ENCODE results near the gene AURKA.

AURKA gene

DNA sequence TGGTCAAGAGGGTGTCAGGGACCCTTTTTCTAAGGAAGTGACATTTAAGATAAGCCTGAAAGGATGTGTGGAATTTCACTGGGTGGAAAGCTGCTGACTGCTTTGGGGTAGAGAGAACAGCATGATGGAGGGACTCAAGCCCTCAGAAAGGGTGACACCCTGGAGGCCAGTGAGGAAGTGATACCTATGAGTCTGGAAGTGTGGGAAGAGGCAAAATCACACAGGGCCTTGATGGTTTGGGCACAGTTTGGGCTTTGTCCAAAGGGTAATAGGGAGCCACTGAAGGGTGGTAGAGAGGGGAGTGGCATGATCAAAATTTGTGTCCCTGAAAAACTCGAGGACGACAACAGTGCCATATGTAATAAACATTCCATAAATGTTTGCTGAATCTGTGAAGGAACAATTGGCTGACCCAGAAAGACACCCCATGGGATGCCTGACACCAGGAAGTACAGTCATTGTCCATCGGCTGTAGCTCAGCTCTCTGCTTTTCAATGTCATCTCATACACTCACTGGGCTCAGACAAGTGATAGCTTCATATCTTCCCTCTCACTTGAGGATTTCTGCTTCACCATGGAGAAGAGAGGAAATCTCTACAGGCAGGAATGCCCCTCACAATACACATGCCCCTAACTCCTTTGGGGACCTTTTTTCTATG, 41.3 kb upstream of the AURKA start:
- DNase-seq (ENCODE audit: low read depth): no peak
- H3K4me3 ChIP-seq (ENCODE audit: low read length): no peak overlapping the region
- TF ChIP-seq, protein P1, sequence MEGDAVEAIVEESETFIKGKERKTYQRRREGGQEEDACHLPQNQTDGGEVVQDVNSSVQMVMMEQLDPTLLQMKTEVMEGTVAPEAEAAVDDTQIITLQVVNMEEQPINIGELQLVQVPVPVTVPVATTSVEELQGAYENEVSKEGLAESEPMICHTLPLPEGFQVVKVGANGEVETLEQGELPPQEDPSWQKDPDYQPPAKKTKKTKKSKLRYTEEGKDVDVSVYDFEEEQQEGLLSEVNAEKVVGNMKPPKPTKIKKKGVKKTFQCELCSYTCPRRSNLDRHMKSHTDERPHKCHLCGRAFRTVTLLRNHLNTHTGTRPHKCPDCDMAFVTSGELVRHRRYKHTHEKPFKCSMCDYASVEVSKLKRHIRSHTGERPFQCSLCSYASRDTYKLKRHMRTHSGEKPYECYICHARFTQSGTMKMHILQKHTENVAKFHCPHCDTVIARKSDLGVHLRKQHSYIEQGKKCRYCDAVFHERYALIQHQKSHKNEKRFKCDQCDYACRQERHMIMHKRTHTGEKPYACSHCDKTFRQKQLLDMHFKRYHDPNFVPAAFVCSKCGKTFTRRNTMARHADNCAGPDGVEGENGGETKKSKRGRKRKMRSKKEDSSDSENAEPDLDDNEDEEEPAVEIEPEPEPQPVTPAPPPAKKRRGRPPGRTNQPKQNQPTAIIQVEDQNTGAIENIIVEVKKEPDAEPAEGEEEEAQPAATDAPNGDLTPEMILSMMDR (conservative IDR thresholded peaks at IDR 0.05; ENCODE audit: low read depth, low read length): no peak

DNA sequence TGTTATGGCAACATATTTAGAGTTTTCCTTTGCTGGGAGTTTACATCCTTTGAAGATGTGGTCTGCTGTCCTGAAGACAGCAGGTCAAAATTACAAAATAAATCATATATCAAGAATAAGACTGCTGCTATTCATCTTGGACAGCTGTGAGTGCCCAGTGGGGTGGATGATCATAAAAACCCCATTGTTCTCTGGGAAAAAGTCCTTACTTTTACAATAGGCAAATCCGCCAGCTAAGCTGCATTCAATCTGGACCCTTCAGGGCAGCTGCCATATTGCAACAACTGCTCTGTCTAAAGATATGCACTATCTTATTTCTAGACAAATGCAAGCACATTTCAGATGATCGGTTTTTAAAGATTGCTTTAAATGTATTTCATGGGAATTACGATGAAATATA, 39.5 kb upstream of the AURKA start:
- TF ChIP-seq, protein P1 (conservative IDR thresholded peaks at IDR 0.05; ENCODE audit: low read depth, low read length): no peak
- DNase-seq (ENCODE audit: low read depth): no peak
- H3K4me3 ChIP-seq (ENCODE audit: low read length): no peak overlapping the region

DNA sequence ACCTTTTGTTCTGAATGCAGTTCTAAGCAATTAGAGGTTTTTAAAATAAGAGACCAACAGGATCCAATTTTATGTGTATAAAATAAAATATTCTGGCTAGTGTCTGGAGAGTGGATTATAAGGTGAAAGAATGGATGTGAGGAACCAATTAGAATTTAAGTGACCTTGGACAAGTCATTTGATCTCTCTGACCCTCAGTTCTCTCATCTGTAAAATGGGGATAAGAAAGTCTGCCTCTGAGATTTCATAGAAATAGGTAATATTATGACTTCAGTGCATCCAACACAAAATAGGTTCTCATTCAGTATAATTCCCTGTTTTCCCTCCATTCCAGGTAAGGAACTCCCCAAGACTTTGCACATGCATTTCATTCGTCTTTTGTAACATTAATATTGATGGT, 38.9 kb upstream of the AURKA start:
- H3K4me3 ChIP-seq (ENCODE audit: low read length): no peak overlapping the region
- DNase-seq (ENCODE audit: low read depth): no peak
- TF ChIP-seq, protein P1 (conservative IDR thresholded peaks at IDR 0.05; ENCODE audit: low read depth, low read length): no peak

DNA sequence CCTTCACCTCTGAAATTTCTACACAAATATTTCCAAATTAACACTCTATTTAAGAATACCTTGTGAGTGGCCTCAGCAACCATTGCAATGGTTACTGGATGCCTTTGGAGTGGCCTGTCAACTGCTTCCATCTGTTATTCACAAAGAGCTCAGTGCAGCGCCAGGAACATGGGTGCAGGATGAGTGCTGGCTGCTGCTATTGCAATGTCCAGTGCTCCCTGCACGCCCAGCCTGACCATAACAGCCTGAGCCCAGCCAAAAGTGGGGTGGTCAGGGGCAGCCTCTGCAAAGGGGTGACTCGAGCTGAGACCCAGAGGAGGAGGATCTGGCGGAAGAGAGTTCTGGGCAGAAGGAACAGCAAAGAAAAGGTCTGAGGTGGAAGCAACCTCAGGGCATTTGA, 38.4 kb upstream of the AURKA start:
- TF ChIP-seq, protein P1 (conservative IDR thresholded peaks at IDR 0.05; ENCODE audit: low read depth, low read length): no peak

DNA sequence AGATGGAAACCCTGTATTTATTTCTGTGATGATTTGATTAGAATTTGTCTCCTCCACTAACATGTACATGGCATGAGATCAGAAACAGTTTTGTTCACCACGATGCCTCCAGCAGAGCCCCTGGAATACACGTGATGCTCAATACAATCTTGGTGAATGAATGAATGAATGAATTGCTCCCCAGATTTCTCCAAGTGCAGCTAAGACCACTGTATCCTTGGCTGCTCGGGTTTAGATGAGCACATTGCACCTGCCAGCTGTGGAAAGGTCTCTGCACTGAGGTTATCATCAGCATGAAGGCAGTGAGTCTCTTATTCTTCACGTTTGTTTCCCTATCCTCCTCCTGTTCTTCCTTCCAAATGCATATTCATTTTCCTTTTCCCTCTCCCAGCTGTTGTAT, 37.9 kb upstream of the AURKA start:
- H3K4me3 ChIP-seq (ENCODE audit: low read length): no peak overlapping the region
- TF ChIP-seq, protein P1 (conservative IDR thresholded peaks at IDR 0.05; ENCODE audit: low read depth, low read length): no peak
- no peak for DNase-seq (ENCODE audit: low read depth)

More for the DNA sequence above, 38.4 kb upstream of the AURKA start:
- H3K4me3 ChIP-seq (ENCODE audit: low read length): no peak overlapping the region
- no peak for DNase-seq (ENCODE audit: low read depth)

DNA sequence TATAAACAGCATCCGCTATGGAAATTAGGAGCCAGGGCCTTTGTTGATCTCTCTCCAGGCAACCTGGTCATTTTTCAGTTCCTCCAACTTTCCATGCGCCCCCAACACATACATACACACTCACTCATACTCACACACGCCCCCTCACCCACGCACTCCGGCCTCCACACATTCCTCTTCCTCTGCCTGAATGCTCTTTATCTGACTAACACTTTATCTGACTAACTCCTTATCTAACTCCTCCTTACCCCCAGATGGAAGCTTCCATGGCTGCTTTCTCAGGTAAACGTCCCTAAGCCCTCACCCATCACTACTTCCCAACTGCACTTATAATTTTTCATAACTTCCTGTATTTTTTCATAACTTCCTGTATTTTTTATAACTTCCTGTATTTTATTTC, 37.5 kb upstream of the AURKA start:
- TF ChIP-seq, protein P1 (conservative IDR thresholded peaks at IDR 0.05; ENCODE audit: low read depth, low read length): no peak
- no peak overlapping the region for H3K4me3 ChIP-seq (ENCODE audit: low read length)
- DNase-seq (ENCODE audit: low read depth): no peak

DNA sequence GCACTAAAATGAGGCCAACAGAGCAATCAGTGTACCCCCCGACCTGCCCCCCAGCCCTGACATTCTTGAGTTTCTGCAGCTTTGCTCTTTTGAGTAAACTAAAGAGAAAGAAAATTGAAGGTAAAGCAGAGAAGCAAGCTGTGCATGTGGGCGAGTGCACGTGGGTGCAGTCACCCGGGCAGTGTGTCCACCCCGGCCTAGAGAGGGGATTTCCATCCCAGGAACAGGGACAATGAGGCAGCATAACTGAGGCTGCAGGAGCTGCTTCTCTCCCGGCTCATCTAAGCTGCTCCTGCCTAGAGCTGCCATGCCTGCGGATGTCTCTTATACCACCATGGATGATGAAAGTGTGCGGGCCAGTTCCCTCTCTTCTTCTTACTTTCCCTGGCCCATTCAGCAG, 36.9 kb upstream of the AURKA start:
- DNase-seq (ENCODE audit: low read depth): no peak
- TF ChIP-seq, protein P1 (conservative IDR thresholded peaks at IDR 0.05; ENCODE audit: low read depth, low read length): no peak
- H3K4me3 ChIP-seq (ENCODE audit: low read length): no peak overlapping the region
